Breast epithelium (tissue), 3 donors: ENCODE measurements around the gene WNT6.

Experiments used
- POLR2A ChIP-seq: fragments of 450-650 bp; IDR thresholded peaks from one replicate; pipeline ENCODE4 v1.6.1; 2016; ENCODE audit warnings: antibody characterized with exemption, mild to moderate bottlenecking, moderate library complexity
- POLR2AphosphoS5 ChIP-seq, 3 donors: sonication (generic); formaldehyde crosslinking; IDR thresholded peaks; one replicate each; pipeline ENCODE4 v1.6.1; 2017; ENCODE audit warnings: antibody characterized with exemption in 3 of 3
- TF ChIP-seq, protein P1 (sequence below), 3 donors: fragments of 450-650 bp; IDR thresholded peaks; one replicate each; pipeline ENCODE4 v1.5.1; 2016 to 2017; ENCODE audit warnings: antibody characterized with exemption in 3 of 3, mild to moderate bottlenecking in 3 of 3, moderate library complexity in 3 of 3

DNA sequence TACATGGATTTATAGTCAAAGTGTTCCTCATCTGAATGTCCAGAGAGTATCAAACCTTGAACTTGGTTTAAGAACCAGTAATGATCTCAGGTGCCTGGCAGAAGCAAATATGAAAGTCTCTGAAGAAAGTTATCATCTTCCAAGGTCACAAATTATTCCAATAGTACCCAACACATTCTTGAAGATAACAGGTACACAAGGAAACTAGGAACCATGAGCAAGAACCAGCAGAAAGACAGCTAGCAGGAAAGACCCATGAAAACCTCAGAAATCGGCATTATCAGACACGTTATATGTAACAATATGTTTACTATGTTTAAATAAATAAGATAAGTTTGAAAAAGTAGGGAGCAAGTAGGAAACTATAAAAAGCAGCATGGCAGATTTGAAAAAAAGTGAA, 22.1 kb upstream of the WNT6 start:
- TF ChIP-seq POLR2A (no peak), POLR2AphosphoS5 (IDR thresholded peaks at IDR 0.05) (no peak)
- TF ChIP-seq, protein P1, sequence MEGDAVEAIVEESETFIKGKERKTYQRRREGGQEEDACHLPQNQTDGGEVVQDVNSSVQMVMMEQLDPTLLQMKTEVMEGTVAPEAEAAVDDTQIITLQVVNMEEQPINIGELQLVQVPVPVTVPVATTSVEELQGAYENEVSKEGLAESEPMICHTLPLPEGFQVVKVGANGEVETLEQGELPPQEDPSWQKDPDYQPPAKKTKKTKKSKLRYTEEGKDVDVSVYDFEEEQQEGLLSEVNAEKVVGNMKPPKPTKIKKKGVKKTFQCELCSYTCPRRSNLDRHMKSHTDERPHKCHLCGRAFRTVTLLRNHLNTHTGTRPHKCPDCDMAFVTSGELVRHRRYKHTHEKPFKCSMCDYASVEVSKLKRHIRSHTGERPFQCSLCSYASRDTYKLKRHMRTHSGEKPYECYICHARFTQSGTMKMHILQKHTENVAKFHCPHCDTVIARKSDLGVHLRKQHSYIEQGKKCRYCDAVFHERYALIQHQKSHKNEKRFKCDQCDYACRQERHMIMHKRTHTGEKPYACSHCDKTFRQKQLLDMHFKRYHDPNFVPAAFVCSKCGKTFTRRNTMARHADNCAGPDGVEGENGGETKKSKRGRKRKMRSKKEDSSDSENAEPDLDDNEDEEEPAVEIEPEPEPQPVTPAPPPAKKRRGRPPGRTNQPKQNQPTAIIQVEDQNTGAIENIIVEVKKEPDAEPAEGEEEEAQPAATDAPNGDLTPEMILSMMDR (IDR thresholded peaks at IDR 0.05): no peak
